Smooth muscle cell of the brain vasculature (primary cell): ENCODE data around the gene SPACA6.
"Not testable (repeated sequence)": the region's sequence is repeated elsewhere in the genome, so short reads cannot be mapped to it uniquely, and the experiment has no call there.

Experiments used
- DNase-seq: peaks from one replicate; pipeline ENCODE4 v3.0.0-alpha.2; 2012; ENCODE audit warnings: low read depth, low spot score

SPACA6 gene

DNA sequence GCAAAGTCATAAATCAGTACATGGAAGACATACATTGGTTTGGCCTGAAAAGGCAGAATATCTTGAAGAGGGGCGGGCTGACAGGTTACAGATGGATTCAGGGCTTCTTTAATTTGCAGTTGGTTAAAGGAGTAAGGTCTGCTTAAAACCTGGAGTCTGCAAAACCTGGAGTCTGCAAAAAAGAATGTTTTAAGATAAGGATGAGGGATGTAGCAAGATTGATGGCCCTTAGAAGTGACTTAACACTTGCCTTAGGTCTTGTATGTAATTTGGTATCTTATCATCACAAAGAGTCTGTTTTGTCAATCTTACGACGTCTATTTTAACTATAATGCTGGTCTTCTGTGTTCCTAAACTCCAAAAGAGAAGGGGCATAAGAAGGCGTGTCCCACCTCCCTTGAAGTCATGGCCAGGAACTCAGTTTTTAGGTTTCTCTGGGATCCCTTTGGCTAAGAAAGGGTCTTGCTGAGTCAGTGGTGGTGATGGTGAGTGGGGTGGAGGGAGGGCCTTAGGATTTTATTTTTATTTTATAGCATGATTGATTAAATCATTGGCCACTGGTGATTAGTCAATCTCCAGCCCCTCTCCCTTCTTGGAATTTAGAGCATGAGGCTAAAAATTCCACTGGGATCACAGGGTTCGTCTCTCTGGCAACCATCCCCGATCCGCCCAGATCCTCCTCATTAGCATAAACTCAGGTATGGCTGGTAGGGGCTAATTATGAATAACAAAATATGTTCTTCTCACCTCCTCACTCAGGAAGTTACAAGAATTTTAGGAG lies 40.8 kb downstream of the SPACA6 start:
- no peak for DNase-seq

DNA sequence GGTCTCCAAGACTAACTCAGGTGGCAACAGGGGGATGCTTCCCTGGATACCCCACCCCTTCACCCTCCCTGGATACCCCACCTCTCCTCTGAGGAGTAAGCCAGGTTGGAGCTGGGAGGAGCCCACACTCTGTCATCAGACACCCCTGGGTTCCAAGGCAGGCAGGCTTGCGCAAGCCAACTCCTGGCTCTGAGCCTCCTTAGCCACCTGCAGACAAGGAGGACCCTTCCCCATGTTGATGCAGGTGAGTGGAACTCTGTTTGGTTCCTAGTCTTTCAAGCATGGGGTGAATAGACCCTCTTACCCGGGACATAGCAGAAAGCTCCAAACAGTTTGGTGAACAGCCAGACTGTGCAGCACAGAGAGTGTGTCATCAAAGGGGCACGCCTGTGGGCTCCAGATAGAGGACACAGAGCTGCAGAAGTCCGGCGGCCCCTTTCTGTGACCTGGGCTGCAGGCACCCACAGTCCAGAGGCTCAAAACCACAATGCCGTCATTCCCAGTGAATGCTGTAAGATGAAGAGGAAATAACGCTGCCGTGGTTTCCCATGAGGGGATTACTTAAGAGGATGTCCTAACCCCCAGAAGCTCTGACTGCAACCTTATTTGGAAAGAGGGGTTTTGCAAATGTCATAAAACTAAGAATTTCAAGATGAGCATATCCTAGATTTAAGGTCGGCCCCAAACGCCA lies 42.8 kb downstream of the SPACA6 start:
- DNase-seq: no peak

DNA sequence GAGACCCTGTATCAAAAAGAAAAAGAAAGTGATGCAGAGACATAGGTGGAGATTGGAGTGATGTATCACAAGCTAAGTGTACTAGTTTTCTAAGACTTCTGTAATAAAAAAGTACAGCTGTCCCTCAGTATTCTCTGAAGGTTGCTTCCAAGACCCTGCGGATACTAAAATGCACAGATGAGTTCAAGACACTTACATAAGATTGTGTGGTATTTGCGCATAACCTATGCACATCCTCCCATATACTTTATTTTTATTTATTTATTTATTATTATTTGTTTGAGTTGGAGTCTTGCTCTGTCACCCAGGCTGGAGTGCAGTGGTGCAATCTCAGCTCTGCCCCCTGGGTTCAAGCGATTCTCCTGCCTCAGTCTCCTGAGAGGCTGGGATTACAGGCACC lies 44.3 kb downstream of the SPACA6 start:
- DNase-seq: no peak

DNA sequence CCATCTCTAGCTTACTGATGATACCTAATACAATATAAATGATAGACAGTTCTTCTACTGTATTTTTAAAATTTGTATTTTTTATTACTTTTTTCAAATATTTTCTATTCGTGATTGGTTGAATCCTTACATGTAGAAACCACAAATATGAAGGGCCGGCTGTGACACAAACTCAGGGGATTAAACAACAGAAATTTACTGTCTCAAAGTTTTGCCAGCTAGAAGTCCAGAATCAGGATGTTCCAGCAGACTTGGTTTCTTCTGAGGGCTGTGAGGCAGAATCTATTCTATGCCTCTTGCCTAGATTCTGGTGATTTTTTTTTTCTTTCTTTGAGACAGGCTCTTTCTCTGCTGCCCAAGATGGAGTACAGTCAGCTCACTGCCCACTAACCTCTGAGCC lies 44.8 kb downstream of the SPACA6 start:
- DNase-seq: no peak

DNA sequence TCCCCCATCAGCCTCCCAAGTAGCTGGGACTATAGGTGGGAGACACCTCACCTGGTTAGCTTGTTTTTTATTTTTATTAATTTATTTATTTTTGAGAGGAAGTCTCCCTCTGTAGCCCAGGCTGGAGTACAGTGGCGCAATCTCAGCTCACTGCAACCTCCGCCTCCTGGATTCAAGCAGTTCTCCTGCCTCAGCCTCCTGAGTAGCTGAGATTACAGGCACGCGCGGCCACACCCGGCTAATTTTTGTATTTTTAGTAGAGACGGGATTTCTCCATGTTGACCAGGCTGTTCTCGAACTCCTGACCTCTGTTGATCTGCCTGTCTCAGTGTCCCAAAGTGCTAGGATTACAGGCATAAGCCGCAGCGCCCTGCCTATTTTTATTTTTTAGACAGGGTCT lies 45.4 kb downstream of the SPACA6 start:
- not testable (repeated sequence) for DNase-seq

DNA sequence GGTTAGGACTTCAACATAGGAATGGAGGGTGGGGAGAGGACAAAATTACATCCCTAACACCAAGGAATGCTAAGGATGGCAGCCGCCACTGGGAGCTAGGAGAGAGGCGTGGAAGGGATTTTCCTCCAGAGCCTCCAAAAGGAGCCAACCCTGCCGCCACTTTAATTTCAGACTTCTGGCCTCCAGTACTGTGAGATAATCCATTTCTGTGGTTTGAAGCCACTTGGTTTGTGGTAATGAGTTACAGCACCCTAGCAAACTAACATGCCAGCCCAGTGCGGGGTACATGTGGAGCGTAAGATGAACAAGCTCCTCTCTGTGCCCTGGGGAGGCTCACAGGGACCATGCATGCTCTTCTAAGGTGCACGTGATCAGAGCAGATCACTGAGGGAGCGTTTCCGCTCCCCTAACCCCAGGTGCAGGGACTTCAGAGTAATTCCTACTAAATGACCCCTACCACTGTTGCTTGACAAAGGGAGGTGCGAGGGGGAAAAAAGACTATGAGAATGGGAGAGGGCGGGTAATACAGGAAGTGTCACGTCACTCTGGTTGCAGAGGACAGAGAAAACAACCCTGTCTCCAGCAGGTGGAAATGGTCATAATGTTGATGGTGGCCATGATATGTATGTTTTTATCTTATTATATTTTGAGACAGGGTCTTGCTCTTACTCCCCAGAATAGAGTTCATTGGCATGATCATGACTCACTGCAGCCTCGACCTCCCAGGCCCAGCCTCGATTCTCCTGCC lies 46.5 kb downstream of the SPACA6 start:
- DNase-seq: no peak

DNA sequence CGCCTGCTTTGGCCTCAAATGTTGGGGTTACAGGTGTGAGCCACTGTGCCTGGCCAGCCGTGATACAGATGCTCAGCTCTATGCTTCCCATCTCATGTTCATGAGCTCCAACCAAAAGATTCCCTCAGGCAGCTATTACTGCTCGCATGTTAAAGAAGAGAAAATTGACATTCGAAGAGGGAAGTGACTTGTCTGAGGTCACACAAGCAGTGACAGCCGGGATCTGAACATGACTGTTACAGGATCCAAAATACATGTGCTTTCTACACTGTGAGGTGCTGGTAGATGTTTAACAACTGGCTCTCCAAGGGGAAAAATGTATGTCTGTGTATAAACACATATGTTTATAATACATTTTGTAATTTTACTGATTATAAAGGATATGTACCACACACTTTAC lies 47.2 kb downstream of the SPACA6 start:
- DNase-seq: no peak

DNA sequence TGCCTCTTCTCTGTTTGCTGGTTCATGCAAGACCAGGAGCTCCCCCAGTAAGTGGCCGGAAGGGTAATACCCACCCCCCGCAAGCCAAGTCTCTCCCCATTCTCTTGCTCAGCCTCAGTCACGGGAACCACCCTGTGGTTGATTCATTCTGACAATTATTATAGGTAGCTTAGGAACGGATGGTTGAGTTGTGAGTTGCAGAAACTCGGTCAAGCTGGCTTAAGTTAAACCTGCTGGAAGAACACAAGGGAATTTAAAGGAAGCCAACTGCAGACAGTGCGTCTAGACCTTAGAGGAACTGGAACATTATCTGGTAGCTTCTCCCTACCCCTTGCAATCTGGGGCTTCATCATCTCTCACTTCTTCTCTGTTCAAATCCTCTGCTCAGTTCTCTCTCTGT lies 49.7 kb downstream of the SPACA6 start:
- peak; percentile 12 for DNase-seq

DNA sequence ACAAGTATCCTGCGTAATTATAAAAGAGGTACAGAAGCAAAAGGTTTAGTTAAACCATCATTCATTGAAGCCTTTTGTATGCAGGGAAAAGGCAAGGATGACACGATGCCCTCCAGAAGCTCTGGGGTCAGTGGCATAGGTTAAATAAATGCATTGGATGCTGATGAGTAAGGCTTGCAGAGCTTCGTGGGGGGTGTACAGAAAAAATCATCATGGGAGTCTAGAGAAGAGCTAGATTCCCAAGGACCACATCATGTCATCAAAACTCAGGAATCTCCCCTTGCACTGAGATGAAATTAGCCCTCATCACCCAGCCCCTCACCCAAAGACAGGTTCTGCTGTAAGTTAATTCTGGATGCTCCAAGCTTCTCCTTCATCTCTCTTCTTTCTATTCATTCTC lies 50.3 kb downstream of the SPACA6 start:
- DNase-seq: peak; percentile 18

DNA sequence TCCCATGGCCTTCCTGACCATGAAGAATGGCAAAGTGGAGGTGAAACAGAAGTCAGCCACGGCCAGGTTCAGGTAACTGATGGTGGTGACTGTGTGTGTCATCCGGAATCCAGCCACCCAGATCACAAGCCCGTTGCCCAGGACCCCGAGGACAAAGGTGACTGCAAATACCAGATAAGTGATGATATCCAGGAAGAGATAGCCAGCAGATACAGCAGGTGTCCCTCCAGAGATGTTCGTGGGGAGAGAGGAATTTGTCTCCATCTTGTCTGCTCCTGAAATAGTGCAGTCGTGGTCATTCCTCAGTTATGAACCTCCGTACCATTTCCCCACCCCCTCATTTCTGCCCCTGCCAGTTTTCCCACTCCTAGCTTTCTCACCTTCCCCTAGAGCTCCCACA lies 53.6 kb downstream of the SPACA6 start:
- DNase-seq: no peak

DNA sequence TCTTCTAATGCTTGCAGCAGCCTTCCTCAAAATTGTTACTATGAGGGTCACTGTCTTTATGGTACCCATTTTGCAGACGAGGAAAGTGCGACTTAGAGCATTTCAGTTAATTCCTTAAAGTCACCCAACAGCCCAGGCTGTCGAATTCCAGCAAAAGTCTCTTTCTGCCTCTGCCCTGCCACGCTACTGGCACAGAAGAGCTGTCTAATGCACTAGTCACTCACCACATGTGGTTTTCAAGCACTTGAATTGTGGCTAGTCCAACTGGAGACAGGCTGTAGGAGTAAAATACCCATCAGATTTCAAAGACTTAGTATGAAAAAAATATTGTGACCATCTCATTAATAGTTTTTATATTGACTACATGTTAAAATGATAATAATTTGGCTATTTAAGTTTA lies 56.8 kb downstream of the SPACA6 start:
- no peak for DNase-seq

DNA sequence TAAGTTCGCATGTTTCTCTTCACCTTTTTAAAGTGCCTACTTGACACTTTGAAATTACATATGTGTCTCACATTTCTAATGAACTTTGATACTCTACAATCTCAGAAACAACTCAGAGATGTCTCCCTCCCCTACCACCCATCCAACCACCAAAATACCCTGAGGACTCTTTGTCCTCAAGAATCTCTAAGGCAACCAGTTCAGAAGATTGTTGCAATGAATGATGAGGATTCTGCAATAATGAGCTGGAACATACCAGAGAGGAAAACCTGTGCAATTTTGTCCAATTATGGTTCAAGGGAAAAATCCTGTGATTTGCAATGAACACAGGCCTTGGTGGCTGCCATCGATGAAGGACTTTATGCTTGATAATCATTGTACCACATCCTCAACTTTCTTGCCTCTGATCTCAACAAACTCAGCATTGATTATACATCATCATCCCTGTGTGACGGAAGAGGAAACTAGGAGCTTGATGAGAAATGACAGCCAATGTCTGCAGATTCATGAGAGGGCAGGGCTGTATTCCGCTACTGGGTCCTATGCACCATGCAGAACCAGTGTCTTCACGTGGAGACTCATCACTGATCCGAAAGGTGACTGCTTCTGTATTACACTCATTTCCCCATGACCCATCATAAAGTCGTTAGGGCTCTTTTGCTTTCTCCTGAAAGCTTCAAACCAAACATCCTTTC lies 57.4 kb downstream of the SPACA6 start:
- no peak for DNase-seq

DNA sequence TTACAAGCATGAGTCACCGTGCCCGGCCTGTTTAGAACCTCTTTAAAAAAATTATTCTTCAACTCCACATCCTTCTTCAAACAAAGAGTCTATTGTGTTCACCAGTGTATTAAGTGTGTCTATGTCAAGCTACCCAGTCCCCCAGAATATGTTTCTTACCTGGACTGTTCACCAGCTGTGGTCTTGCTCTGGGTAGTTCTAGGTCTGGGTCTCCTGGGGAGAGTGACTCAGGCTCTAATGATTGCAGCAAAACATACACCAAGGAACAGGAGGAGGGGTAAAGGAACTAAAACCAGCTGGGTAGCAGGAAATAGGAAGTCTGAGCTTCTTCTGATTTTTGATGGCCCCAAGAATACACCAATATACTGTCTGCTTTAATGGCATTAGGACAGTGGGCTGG lies 58.5 kb downstream of the SPACA6 start, which contains the start of gene FPR1:
TSS of gene FPR1 (minus strand) at position 224 of the 400 bp plus-strand sequence. CDS start 4,884 bp downstream, outside the sequence.
- DNase-seq: peak; percentile 24

DNA sequence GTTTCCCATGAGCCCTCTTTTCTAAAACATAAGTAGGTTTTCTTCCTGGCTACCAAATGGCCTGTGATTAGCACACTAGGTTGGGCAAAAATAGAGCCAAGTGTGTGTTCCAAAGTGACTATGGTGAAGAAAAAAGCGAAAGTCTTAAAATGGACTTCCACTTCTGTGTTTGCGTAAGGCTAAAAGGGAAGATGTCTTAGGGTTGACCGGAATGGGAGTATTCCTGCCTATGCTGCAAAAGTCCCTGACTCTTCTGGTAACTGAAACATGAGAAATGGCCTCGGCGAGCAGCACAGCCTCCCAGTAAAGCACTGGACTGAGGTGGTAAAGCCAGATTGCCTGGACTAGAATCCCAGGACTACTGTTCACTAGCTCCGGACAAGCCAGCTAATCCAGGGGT lies 61.0 kb downstream of the SPACA6 start:
- no peak for DNase-seq

DNA sequence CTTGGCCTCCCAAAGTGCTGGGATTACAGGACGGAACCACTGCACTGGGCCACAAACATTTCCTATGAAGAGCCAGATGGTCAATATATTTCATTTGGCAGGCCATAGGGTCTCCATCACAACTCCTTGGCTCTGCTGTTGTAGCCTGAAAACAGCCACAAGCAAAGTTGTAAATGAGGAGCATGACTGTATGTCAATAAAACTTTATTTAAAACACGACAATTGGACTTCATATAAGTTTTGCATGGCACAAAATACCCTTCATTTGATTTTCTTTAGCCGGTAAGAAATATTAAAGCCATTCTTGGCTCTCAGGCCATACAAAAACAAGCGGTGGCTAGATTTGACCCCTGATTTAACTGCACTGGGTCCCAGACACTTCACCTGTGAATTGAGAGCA lies 61.6 kb downstream of the SPACA6 start:
- DNase-seq: no peak
